ENCODE data around the gene WDFY3.

DNA sequence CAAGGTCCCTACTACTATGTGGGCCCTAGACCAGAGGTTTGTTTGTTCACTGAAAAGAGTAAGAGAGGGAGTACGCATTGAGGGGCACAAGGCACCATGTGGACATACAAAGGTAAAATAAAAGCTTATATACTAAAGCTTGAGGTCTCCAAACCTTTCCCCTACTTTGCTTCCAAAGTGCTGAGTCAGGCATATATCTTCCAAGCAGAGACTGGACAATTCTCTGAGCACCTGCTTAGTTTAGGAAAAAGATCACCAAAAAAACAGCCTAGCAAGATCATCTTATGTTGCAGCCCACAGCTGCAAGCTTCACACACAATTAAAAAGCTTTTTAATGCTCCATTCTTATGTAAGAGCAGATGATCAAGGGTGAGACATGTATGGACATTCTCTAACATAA is 119.5 kb downstream of the WDFY3 start:
- TF ChIP-seq, protein P1, sequence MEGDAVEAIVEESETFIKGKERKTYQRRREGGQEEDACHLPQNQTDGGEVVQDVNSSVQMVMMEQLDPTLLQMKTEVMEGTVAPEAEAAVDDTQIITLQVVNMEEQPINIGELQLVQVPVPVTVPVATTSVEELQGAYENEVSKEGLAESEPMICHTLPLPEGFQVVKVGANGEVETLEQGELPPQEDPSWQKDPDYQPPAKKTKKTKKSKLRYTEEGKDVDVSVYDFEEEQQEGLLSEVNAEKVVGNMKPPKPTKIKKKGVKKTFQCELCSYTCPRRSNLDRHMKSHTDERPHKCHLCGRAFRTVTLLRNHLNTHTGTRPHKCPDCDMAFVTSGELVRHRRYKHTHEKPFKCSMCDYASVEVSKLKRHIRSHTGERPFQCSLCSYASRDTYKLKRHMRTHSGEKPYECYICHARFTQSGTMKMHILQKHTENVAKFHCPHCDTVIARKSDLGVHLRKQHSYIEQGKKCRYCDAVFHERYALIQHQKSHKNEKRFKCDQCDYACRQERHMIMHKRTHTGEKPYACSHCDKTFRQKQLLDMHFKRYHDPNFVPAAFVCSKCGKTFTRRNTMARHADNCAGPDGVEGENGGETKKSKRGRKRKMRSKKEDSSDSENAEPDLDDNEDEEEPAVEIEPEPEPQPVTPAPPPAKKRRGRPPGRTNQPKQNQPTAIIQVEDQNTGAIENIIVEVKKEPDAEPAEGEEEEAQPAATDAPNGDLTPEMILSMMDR (conservative IDR thresholded peaks at IDR 0.05; ENCODE audit: low read length): no peak
- TF ChIP-seq EZH2phosphoT487 (IDR thresholded peaks at IDR 0.05; ENCODE audit: borderline replicate concordance): no peak
